ENCODE measurements around the gene STRIP1. TPM values are rescaled to one million over a fixed set of nuclear protein-coding genes. Genes with fewer than 3 reads are reported as not detected.

STRIP1 gene
- total and polyA plus RNA-seq, 2 of the 8 experiments (the other 6 are each of a cell fraction or from before 2014, with no cell fraction given), result 21.3 to 45.6 TPM

- H4K20me1 ChIP-seq (replicated peaks in 1 of 2; ENCODE audit: control insufficient read depth in 1 of 2, insufficient read depth in 2 of 2, low read length in 2 of 2), result peaks cover 6 to 23% of the 10 kb centered on the region in 2 experiments
- no peak for TF ChIP-seq E2F6 (IDR thresholded peaks at IDR 0.05)
- no peak for TF ChIP-seq GTF2F1 (IDR thresholded peaks at IDR 0.05; ENCODE audit: borderline replicate concordance, low read depth, low read length)
- no peak for TF ChIP-seq CTBP2 (IDR thresholded peaks at IDR 0.05; ENCODE audit: borderline replicate concordance, insufficient read depth, insufficient read length, low read length)
- TF ChIP-seq RAD21 (IDR thresholded peaks at IDR 0.05 in 1 of 2, conservative IDR thresholded peaks at IDR 0.05 in 1 of 2; ENCODE audit: low read depth in 2 of 2, low read length in 2 of 2), result no peak
- no peak for TF ChIP-seq KDM5A (IDR thresholded peaks at IDR 0.05; ENCODE audit: low read length)
- no peak for TF ChIP-seq SUZ12 (IDR thresholded peaks at IDR 0.05; ENCODE audit: low read length)
- no peak for TF ChIP-seq YY1 (IDR thresholded peaks at IDR 0.05; ENCODE audit: low read depth, low read length)
- no peak for TF ChIP-seq ZNF274 (IDR thresholded peaks at IDR 0.05; ENCODE audit: borderline replicate concordance, extremely low read depth, low read length)
- no peak for TF ChIP-seq ATF2 (IDR thresholded peaks at IDR 0.05; ENCODE audit: low read length)
- TF ChIP-seq MAFK (IDR thresholded peaks at IDR 0.05; ENCODE audit: low read depth, low read length), result no peak
- TF ChIP-seq TAF7 (optimal IDR thresholded peaks at IDR 0.05; ENCODE audit: borderline replicate concordance, low read depth, low read length), result no peak
These were observed 22.4 kb downstream of the STRIP1 start for GRCh38 chr1:110056776-110057175.

More at GRCh38 chr1:110056776-110057175, 22.4 kb downstream of the STRIP1 start:
- H3K14ac ChIP-seq (ENCODE audit: insufficient read length), result no peak overlapping the region
- no peak overlapping the region for H3K4me3 ChIP-seq (ENCODE audit: extremely low read depth in 1 of 4, insufficient read depth in 2 of 4, low read depth in 3 of 4, low read length in 4 of 4)
- H3K27me3 ChIP-seq (replicated peaks in 1 of 4; ENCODE audit: control insufficient read depth in 3 of 4, extremely low read depth in 1 of 4, insufficient read depth in 3 of 4, low read length in 3 of 4), result no peaks in the 10 kb centered on the region
- no peaks in the 10 kb centered on the region; the same call in 1 of the 2 replicates for H3K79me1 ChIP-seq (ENCODE audit: low read depth, low read length)
- H3K23ac ChIP-seq (ENCODE audit: insufficient read length), result no peak overlapping the region
- H3K9me3 ChIP-seq (ENCODE audit: insufficient read depth in 2 of 2, low read depth in 1 of 2, low read length in 1 of 2), result no peaks in the 10 kb centered on the region
- CTCF ChIA-PET (ENCODE audit: partially characterized antibody), result interaction anchor here (0.7 to 40.7 kb wide), 11 partner anchors 8 to 455 kb away, joined by 3 to 1450 read pairs (median 5); partner anchors contain the start of genes ALX3, STRIP1 and UBL4B
- no peak overlapping the region for H4K8ac ChIP-seq (ENCODE audit: extremely low read depth, insufficient read depth, low read length)
- H2BK5ac ChIP-seq (ENCODE audit: low read depth, low read length), result no peak overlapping the region
- H2BK120ac ChIP-seq (replicated peaks; ENCODE audit: low read depth, low read length), result no peak overlapping the region
- H3K56ac ChIP-seq (replicated peaks; ENCODE audit: insufficient read length, low read depth, low read length), result no peak overlapping the region
- POLR2A ChIA-PET (ENCODE audit: partially characterized antibody), result interaction anchor here (0.8 to 1.7 kb wide), 5 partner anchors 10 to 74 kb away, joined by 3 to 6 read pairs (median 3); partner anchors contain the start of gene STRIP1
- H4K91ac ChIP-seq (replicated peaks; ENCODE audit: insufficient read length, low read length), result no peak overlapping the region
- H3K4ac ChIP-seq (replicated peaks; ENCODE audit: insufficient read length, low read depth, low read length), result no peak overlapping the region
- no peak overlapping the region for H2BK12ac ChIP-seq (ENCODE audit: low read depth, low read length)
- peaks cover 24 to 48% (median 40%) of the 10 kb centered on the region in 4 experiments for H3K36me3 ChIP-seq (ENCODE audit: control insufficient read depth in 2 of 4, insufficient read depth in 4 of 4, low read length in 3 of 4)
- no peak overlapping the region for H2BK15ac ChIP-seq (ENCODE audit: low read length)
- DNase-seq (ENCODE audit: low read depth in 1 of 2, low spot score in 2 of 2) (no peak), FAIRE-seq (no peak)
- WGBS, 2 experiments (ENCODE audit: extremely low coverage in 1 of 2, insufficient coverage in 1 of 2, insufficient read length in 1 of 2, insufficient replicate concordance in 2 of 2, low coverage in 1 of 2, low lambda C conversion rate in 2 of 2, missing lambda C conversion rate in 1 of 2), result 92% methylated on average over 3 of the region's 3 CpGs; no CpG with 5 or more reads in 1 of the 2 experiments
- no peaks in the 10 kb centered on the region for H3K23me2 ChIP-seq (ENCODE audit: low read depth, low read length)
- no peak overlapping the region for H3K9ac ChIP-seq (replicated peaks in 1 of 4; ENCODE audit: extremely low read depth in 1 of 4, low read depth in 3 of 4, low read length in 3 of 4)
- no peak overlapping the region for H4K5ac ChIP-seq (ENCODE audit: insufficient read length, low read depth, low read length)
- no peaks in the 10 kb centered on the region for H3K4me1 ChIP-seq (replicated peaks in 1 of 4; ENCODE audit: control insufficient read depth in 3 of 4, insufficient read depth in 4 of 4, low read length in 3 of 4)
- no peak overlapping the region for H2AK5ac ChIP-seq (ENCODE audit: low read depth, low read length)
- no peak overlapping the region for H3K27ac ChIP-seq (ENCODE audit: low read depth, low read length)
- no peaks in the 10 kb centered on the region for H3K79me2 ChIP-seq (ENCODE audit: control insufficient read depth in 1 of 2, insufficient read depth in 2 of 2, low read length in 2 of 2)
- H2BK20ac ChIP-seq (ENCODE audit: low read length), result no peak overlapping the region
- H2AFZ ChIP-seq (ENCODE audit: low read length), result no peak overlapping the region
- no peak overlapping the region for H3K4me2 ChIP-seq (ENCODE audit: insufficient read depth in 1 of 2, low read depth in 2 of 2, low read length in 2 of 2)
- no peak overlapping the region for H3K18ac ChIP-seq (ENCODE audit: extremely low read depth, low read length)
